Erythroblast (primary cell): Measurements from ENCODE around the gene MSMB.

Source experiments
- GATA1 ChIP-seq: IDR thresholded peaks from 2 replicates; pipeline ENCODE4 v1.6.1; 2011; ENCODE audit warnings: low read depth, mild to moderate bottlenecking, control low read depth, low read length, moderate library complexity
- POLR2A ChIP-seq: IDR thresholded peaks from 2 replicates; pipeline ENCODE4 v1.6.1; 2011; ENCODE audit warnings: mild to moderate bottlenecking, low read length

- TF ChIP-seq POLR2A: peak; percentile 86
- no peak for TF ChIP-seq GATA1
Measured at GRCh38 chr10:46022978-46023702, 22.9 kb downstream of the MSMB start.
